ENCODE data around the gene BZW2.

- TF ChIP-seq POLR2A (IDR thresholded peaks at IDR 0.05) (no peak), CTCF (IDR thresholded peaks at IDR 0.05) (no peak), EP300 (IDR thresholded peaks at IDR 0.05) (no peak), POLR2AphosphoS5 (IDR thresholded peaks at IDR 0.05) (no peak)
These were observed 98.7 kb downstream of the BZW2 start for GRCh38 chr7:16744518-16745250.
